HepG2 (cell line): Measurements from ENCODE around the gene CLIC4. TPM values are rescaled to one million over a fixed set of nuclear protein-coding genes. Genes with fewer than 3 reads are reported as not detected.

Experiments used
- FOXK1 ChIP-seq: sonication (generic); formaldehyde crosslinking; IDR thresholded peaks from 2 replicates; pipeline ENCODE4 v1.4.0; 2020; ENCODE audit warnings: low read depth, missing genetic modification reagents, borderline replicate concordance
- HNRNPH1 ChIP-seq: fragments of 200-400 bp; formaldehyde crosslinking; optimal IDR thresholded peaks from 2 replicates; pipeline ENCODE3; 2017; ENCODE audit warnings: mild to moderate bottlenecking, low read depth, low read length
- IKZF1 ChIP-seq: fragments of 450-650 bp; IDR thresholded peaks from 2 replicates; pipeline ENCODE4 v1.7.1; 2016
- KDM1A ChIP-seq: IDR thresholded peaks from 2 replicates; pipeline ENCODE4 v1.6.1; 2016; ENCODE audit warnings: missing compliant biosample characterization
- MED1 ChIP-seq: sonication (generic); formaldehyde crosslinking; IDR thresholded peaks from 2 replicates; pipeline ENCODE4 v1.4.0; 2020; ENCODE audit warnings: missing genetic modification reagents
- MTF2 ChIP-seq: sonication (generic); formaldehyde crosslinking; IDR thresholded peaks from 2 replicates; pipeline ENCODE4 v1.5.0; 2020; ENCODE audit warnings: missing genetic modification reagents, borderline replicate concordance
- NFATC3 ChIP-seq: sonication (generic); formaldehyde crosslinking; IDR thresholded peaks from 2 replicates; pipeline ENCODE4 v1.5.1; 2020; ENCODE audit warnings: mild to moderate bottlenecking, missing genetic modification reagents
- PITX1 ChIP-seq: sonication (generic); formaldehyde crosslinking; IDR thresholded peaks from 2 replicates; pipeline ENCODE4 v1.5.1; 2020; ENCODE audit warnings: mild to moderate bottlenecking, missing genetic modification reagents
- RORA ChIP-seq: sonication (generic); formaldehyde crosslinking; IDR thresholded peaks from 2 replicates; pipeline ENCODE4 v1.5.0; 2020; ENCODE audit warnings: mild to moderate bottlenecking, missing genetic modification reagents, moderate library complexity
- SP4 ChIP-seq: sonication (generic); formaldehyde crosslinking; IDR thresholded peaks from 2 replicates; pipeline ENCODE4 v1.8.1; 2023; ENCODE audit warnings: mild to moderate bottlenecking, missing genetic modification reagents
- SPEN ChIP-seq: sonication (generic); formaldehyde crosslinking; IDR thresholded peaks from 2 replicates; pipeline ENCODE4 v1.5.1; 2020; ENCODE audit warnings: low read depth, mild to moderate bottlenecking, missing genetic modification reagents
- ZBTB3 ChIP-seq: sonication (generic); formaldehyde crosslinking; IDR thresholded peaks from 2 replicates; pipeline ENCODE4 v1.4.0; 2020; ENCODE audit warnings: low read depth, mild to moderate bottlenecking, moderate library complexity, missing genetic modification reagents, borderline replicate concordance
- ZFX ChIP-seq: sonication (generic); formaldehyde crosslinking; IDR thresholded peaks from 2 replicates; pipeline ENCODE4 v1.4.0; 2020; ENCODE audit warnings: mild to moderate bottlenecking, low read depth, missing genetic modification reagents, moderate library complexity
- ZNF468 ChIP-seq: sonication (generic); formaldehyde crosslinking; IDR thresholded peaks from 2 replicates; pipeline ENCODE4 v1.8.0; 2022; ENCODE audit warnings: mild to moderate bottlenecking, moderate library complexity, missing genetic modification reagents
- polyA plus RNA-seq, 8 experiments: library from polyadenylated mRNA; depleted of rRNA in 3 of 8; stranded (reverse) in 7 of 8; unstranded in 1 of 8; fragments of >200 nt; fragmentation: Illumina TruSeq in 4 of 8; extraction: Trizol in 4 of 8; gene quantifications; 2 replicates each; pipeline versions ENCODE4 v1.2.1 to v1.2.3, GENCODE V29; 2011 to 2016; ENCODE audit warnings: low read depth in 4 of 8, missing spikeins in 1 of 8, mixed read lengths in 1 of 8; ENCODE audit not compliant: insufficient read depth in 1 of 8
- total RNA-seq, 5 experiments: library from RNA; depleted of rRNA; stranded (reverse); fragments of >200 nt; fragmentation: Illumina TruSeq; extraction: Trizol; gene quantifications; 2 replicates each; pipeline ENCODE4 v1.2.3, GENCODE V29; 2016; ENCODE audit warnings: low read depth in 1 of 5
- TF ChIP-seq, protein P1 (sequence below): sonication (generic); formaldehyde crosslinking; IDR thresholded peaks from 2 replicates; pipeline ENCODE4 v1.5.0; 2020; ENCODE audit warnings: missing genetic modification reagents
- TF ChIP-seq, protein P2 (sequence below): sonication (generic); formaldehyde crosslinking; IDR thresholded peaks from 2 replicates; pipeline ENCODE4 v1.4.0; 2020; ENCODE audit warnings: missing genetic modification reagents
- TF ChIP-seq, protein P3 (sequence below): sonication (generic); formaldehyde crosslinking; IDR thresholded peaks from 2 replicates; pipeline ENCODE4 v1.5.1; 2020; ENCODE audit warnings: missing genetic modification reagents, mild to moderate bottlenecking, borderline replicate concordance
- TF ChIP-seq, protein P4 (sequence below): sonication (generic); formaldehyde crosslinking; IDR thresholded peaks from 2 replicates; pipeline ENCODE4 v1.4.0; 2020; ENCODE audit warnings: missing genetic modification reagents
- TF ChIP-seq, protein P5 (sequence below): sonication (generic); formaldehyde crosslinking; IDR thresholded peaks from 2 replicates; pipeline ENCODE4; 2020; ENCODE audit warnings: missing genetic modification reagents, mild to moderate bottlenecking, borderline replicate concordance

The CLIC4 gene
- total and polyA plus RNA-seq, 2 of the 13 experiments (the other 11 are each of a cell fraction or from before 2014, with no cell fraction given) = 23.3 to 77.4 TPM

DNA sequence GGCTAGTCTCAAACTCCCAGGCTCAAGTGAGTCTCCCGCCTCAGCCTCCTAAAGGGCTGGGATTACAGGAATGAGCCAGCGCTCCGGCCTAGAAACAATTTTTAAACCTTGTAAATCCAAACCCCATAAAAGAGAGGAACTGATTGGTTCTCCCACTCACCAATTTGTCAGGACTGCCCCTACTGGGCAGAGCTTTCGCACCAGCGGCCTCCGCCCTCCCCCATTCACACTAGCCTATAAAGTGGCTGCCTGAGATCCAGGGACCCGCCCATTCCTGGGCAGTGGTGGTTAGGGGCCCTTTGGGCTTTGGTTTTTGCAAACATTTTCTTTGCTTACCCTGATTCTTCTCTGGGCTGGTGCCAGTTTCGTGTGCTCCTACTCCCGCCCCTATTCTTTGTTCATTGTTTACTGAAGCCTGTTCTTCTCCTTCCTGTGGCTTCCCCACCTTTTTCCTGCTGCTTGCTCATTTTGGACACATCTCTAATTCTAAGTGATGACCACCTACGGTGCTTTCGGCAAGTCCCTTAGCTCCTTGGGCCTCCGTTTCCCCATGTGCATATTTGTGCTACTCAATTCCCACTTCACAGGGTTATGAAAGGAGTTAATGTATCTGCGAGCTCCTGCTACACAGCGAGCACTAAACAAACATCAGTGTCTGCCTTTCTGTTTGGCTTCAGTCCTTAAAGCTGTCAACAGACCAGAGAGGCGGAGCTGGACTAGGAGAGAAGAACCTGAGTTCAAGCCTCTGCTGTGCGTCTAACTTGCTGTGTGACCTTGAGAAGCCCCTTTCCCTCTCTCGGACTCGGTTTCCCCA, 39.8 kb upstream of the CLIC4 start (continued):
- TF ChIP-seq, protein P1, sequence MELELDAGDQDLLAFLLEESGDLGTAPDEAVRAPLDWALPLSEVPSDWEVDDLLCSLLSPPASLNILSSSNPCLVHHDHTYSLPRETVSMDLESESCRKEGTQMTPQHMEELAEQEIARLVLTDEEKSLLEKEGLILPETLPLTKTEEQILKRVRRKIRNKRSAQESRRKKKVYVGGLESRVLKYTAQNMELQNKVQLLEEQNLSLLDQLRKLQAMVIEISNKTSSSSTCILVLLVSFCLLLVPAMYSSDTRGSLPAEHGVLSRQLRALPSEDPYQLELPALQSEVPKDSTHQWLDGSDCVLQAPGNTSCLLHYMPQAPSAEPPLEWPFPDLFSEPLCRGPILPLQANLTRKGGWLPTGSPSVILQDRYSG (CRISPR knock-in tag) = no peak
- TF ChIP-seq PITX1 (CRISPR knock-in tag) (no peak), SP4 (CRISPR knock-in tag) (peak; percentile 71; the same call in 1 of the 2 replicates), ZFX (CRISPR knock-in tag) (peak; percentile 59), SPEN (no peak; the same call in 1 of the 2 replicates), RORA (CRISPR knock-in tag) (no peak), MED1 (CRISPR knock-in tag) (peak; percentile 15; the same call in 1 of the 2 replicates), FOXK1 (CRISPR knock-in tag) (peak; percentile 12; the same call in 1 of the 2 replicates), KDM1A (peak; percentile 85), IKZF1 (no peak), NFATC3 (CRISPR knock-in tag) (no peak), ZBTB3 (CRISPR knock-in tag) (no peak), HNRNPH1 (no peak), MTF2 (no peak), ZNF468 (CRISPR knock-in tag) (no peak)
- TF ChIP-seq, protein P2, sequence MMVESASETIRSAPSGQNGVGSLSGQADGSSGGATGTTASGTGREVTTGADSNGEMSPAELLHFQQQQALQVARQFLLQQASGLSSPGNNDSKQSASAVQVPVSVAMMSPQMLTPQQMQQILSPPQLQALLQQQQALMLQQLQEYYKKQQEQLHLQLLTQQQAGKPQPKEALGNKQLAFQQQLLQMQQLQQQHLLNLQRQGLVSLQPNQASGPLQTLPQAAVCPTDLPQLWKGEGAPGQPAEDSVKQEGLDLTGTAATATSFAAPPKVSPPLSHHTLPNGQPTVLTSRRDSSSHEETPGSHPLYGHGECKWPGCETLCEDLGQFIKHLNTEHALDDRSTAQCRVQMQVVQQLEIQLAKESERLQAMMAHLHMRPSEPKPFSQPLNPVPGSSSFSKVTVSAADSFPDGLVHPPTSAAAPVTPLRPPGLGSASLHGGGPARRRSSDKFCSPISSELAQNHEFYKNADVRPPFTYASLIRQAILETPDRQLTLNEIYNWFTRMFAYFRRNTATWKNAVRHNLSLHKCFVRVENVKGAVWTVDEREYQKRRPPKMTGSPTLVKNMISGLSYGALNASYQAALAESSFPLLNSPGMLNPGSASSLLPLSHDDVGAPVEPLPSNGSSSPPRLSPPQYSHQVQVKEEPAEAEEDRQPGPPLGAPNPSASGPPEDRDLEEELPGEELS (CRISPR knock-in tag) = peak; percentile 85
- TF ChIP-seq, protein P3, sequence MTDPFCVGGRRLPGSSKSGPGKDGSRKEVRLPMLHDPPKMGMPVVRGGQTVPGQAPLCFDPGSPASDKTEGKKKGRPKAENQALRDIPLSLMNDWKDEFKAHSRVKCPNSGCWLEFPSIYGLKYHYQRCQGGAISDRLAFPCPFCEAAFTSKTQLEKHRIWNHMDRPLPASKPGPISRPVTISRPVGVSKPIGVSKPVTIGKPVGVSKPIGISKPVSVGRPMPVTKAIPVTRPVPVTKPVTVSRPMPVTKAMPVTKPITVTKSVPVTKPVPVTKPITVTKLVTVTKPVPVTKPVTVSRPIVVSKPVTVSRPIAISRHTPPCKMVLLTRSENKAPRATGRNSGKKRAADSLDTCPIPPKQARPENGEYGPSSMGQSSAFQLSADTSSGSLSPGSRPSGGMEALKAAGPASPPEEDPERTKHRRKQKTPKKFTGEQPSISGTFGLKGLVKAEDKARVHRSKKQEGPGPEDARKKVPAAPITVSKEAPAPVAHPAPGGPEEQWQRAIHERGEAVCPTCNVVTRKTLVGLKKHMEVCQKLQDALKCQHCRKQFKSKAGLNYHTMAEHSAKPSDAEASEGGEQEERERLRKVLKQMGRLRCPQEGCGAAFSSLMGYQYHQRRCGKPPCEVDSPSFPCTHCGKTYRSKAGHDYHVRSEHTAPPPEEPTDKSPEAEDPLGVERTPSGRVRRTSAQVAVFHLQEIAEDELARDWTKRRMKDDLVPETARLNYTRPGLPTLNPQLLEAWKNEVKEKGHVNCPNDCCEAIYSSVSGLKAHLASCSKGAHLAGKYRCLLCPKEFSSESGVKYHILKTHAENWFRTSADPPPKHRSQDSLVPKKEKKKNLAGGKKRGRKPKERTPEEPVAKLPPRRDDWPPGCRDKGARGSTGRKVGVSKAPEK = no peak
- TF ChIP-seq, protein P4, sequence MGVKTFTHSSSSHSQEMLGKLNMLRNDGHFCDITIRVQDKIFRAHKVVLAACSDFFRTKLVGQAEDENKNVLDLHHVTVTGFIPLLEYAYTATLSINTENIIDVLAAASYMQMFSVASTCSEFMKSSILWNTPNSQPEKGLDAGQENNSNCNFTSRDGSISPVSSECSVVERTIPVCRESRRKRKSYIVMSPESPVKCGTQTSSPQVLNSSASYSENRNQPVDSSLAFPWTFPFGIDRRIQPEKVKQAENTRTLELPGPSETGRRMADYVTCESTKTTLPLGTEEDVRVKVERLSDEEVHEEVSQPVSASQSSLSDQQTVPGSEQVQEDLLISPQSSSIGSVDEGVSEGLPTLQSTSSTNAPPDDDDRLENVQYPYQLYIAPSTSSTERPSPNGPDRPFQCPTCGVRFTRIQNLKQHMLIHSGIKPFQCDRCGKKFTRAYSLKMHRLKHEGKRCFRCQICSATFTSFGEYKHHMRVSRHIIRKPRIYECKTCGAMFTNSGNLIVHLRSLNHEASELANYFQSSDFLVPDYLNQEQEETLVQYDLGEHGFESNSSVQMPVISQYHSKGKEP (CRISPR knock-in tag) = no peak
- TF ChIP-seq, protein P5, sequence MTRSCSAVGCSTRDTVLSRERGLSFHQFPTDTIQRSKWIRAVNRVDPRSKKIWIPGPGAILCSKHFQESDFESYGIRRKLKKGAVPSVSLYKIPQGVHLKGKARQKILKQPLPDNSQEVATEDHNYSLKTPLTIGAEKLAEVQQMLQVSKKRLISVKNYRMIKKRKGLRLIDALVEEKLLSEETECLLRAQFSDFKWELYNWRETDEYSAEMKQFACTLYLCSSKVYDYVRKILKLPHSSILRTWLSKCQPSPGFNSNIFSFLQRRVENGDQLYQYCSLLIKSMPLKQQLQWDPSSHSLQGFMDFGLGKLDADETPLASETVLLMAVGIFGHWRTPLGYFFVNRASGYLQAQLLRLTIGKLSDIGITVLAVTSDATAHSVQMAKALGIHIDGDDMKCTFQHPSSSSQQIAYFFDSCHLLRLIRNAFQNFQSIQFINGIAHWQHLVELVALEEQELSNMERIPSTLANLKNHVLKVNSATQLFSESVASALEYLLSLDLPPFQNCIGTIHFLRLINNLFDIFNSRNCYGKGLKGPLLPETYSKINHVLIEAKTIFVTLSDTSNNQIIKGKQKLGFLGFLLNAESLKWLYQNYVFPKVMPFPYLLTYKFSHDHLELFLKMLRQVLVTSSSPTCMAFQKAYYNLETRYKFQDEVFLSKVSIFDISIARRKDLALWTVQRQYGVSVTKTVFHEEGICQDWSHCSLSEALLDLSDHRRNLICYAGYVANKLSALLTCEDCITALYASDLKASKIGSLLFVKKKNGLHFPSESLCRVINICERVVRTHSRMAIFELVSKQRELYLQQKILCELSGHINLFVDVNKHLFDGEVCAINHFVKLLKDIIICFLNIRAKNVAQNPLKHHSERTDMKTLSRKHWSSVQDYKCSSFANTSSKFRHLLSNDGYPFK = no peak
